Ovary (tissue), 9 donors: Measurements from ENCODE around the gene TRAPPC2. TPM values are rescaled to one million over a fixed set of nuclear protein-coding genes. Genes with fewer than 3 reads are reported as not detected.

Source experiments
- DNase-seq, 5 donors: peaks; one replicate each; pipeline ENCODE4 v3.0.0-alpha.2; 2019 to 2020
- H3K27ac ChIP-seq, 2 donors: fragments of 200-600 bp; one replicate each; pipeline versions ENCODE4 v1.5.1 to v1.8.0; 2019 to 2022
- H3K27me3 ChIP-seq: fragments of 200-600 bp; one replicate; pipeline ENCODE4 v1.8.0; 2022
- H3K36me3 ChIP-seq: fragments of 200-600 bp; sonication (generic); one replicate; pipeline ENCODE4 v1.5.1; 2019
- H3K4me1 ChIP-seq: one replicate; pipeline ENCODE4 v1.8.1; 2013; ENCODE audit warnings: mild to moderate bottlenecking, moderate library complexity; ENCODE audit not compliant: insufficient read depth
- H3K4me3 ChIP-seq: fragments of 200-600 bp; sonication (generic); one replicate; pipeline ENCODE4 v1.5.1; 2017
- H3K9me3 ChIP-seq, 2 donors: fragments of 200-600 bp in 1 of 2; sonication (generic) in 1 of 2; one replicate each; pipeline versions ENCODE4 v1.5.1 to v1.8.1; 2013 to 2019; ENCODE audit warnings: mild to moderate bottlenecking in 1 of 2, moderate library complexity in 1 of 2
- EP300 ChIP-seq: sonication (generic); formaldehyde crosslinking; IDR thresholded peaks from one replicate; pipeline ENCODE4 v1.6.1; 2017; ENCODE audit warnings: antibody characterized with exemption
- POLR2A ChIP-seq: fragments of 450-650 bp; IDR thresholded peaks from one replicate; pipeline ENCODE4 v1.6.1; 2017; ENCODE audit warnings: antibody characterized with exemption, mild to moderate bottlenecking, moderate library complexity
- WGBS, 3 donors: extraction: QIAGEN DNeasy Blood & Tissue Kit in 1 of 3; methylation state at CpG; one replicate each; pipeline versions ENCODE4 v1.1.5 to v1.1.7; 2013 to 2017; 5-methylcytosine and 5-hydroxymethylcytosine counted together
- intact Hi-C, 4 donors: fragments of 100-400 bp; cut with DNase I; formaldehyde crosslinking; loops; one replicate each; pipeline versions ENCODE4 v1.11.0 to v1.15.1; 2022 to 2023
- polyA plus RNA-seq, 2 donors: library from polyadenylated mRNA; stranded (reverse); fragments of 200-250 nt in 1 of 2; fragments of 350-450 nt in 1 of 2; fragmentation: Illumina TruSeq in 1 of 2; extraction: RNeasy Lipid Tissue Mini Kit (QIAGEN cat#74804) in 1 of 2; gene quantifications; one replicate each; pipeline ENCODE4 v1.2.3, GENCODE V29; 2013 to 2014
- total RNA-seq, 7 donors: library from RNA; depleted of rRNA in 2 of 7; stranded (reverse); fragments of >200 nt in 2 of 7; fragmentation: NEBNext Ultra II Directional in 3 of 7; extraction: Animal tissue kit (Norgen Biotek cat#: 25700) in 3 of 7; gene quantifications; one replicate each; pipeline versions ENCODE4 v1.1.0 to v1.2.4, GENCODE V29; 2016 to 2023
- TF ChIP-seq, protein P1 (sequence below), 3 donors: fragments of 450-650 bp in 2 of 3; fragments of 200-600 bp in 1 of 3; IDR thresholded peaks; one replicate each; pipeline versions ENCODE4 v1.5.1 to v1.8.0; 2016 to 2022; ENCODE audit warnings: antibody characterized with exemption in 3 of 3, mild to moderate bottlenecking in 1 of 3
- donor health status: DM: no; HTN: no; CAD: no; lungs with moderate emphysema.
- donor health status: DM: no; HTN: no; CAD: no.
- donor health status: Bipolar disorder and iron deficiency.
- donor health status: DM: yes; HTN: yes; CAD: no.
- donor health status: DM: no; HTN: no; CAD: no.
- donor health status: DM: yes; HTN: yes; CAD: no.

Gene TRAPPC2
- total and polyA plus RNA-seq, 9 donors, result 10.7 to 26.5 (median 20.9) TPM

DNA sequence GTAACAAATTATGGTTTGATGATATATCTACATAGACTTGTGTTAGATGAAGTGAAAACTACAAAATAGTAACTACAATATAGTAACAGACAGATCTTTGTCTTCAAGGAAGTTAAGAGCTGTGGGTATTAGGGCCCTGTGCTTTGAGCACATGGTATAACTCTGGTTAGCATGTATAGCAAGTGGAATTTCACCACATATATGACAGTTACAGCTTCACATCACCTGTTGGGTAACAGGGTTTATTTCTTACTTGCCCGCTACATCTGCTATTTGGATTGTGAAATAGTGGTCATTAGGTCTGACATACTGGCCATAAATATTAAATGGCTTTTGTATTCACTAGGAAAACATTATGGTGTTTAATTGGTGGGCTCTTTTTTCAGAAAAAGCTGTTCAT, 20.3 kb upstream of the TRAPPC2 start:
- H3K9me3 ChIP-seq, result no peaks in the 10 kb centered on the region
- no peaks in the 10 kb centered on the region for H3K4me1 ChIP-seq
- no peak overlapping the region for H3K27ac ChIP-seq
- H3K4me3 ChIP-seq, result no peak overlapping the region
- DNase-seq, result no peak
- TF ChIP-seq, protein P1, sequence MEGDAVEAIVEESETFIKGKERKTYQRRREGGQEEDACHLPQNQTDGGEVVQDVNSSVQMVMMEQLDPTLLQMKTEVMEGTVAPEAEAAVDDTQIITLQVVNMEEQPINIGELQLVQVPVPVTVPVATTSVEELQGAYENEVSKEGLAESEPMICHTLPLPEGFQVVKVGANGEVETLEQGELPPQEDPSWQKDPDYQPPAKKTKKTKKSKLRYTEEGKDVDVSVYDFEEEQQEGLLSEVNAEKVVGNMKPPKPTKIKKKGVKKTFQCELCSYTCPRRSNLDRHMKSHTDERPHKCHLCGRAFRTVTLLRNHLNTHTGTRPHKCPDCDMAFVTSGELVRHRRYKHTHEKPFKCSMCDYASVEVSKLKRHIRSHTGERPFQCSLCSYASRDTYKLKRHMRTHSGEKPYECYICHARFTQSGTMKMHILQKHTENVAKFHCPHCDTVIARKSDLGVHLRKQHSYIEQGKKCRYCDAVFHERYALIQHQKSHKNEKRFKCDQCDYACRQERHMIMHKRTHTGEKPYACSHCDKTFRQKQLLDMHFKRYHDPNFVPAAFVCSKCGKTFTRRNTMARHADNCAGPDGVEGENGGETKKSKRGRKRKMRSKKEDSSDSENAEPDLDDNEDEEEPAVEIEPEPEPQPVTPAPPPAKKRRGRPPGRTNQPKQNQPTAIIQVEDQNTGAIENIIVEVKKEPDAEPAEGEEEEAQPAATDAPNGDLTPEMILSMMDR (IDR thresholded peaks at IDR 0.05), result no peak
- TF ChIP-seq POLR2A, result no peak
- TF ChIP-seq EP300, result no peak
- WGBS, 3 donors, result 94 to 100% (median 95%) methylated on average over 1 of the region's 1 CpG
- intact Hi-C loops, result loop anchor here in 2 of 4 donors (10.0 kb wide), 2 partner anchors 260 to 270 kb away; partner anchors contain the start of gene GEMIN8 (in 1 of the 2)
- no peaks in the 10 kb centered on the region for H3K27me3 ChIP-seq
- no peaks in the 10 kb centered on the region for H3K36me3 ChIP-seq

DNA sequence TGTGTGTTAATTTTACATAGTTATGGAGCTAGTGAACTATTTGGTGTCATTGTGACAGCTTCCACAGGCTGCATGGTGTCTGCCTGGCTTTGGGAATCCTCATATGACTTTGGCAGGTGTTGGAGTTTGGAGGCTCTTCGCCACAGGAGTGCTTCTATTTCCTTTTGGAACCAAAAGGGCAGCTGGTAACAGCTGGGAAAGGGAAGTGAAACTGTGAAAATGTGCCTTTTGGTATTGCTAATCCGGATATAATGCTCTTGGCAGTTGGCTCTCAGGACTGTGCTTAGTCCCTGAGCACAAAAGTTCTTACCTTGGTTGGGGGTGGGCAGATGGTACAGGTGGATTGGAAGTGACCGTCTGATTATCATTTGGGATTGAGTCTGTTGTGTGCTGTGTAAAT, 18.2 kb upstream of the TRAPPC2 start:
- DNase-seq, result no peak
- TF ChIP-seq POLR2A (no peak), EP300 (no peak)
- TF ChIP-seq, protein P1 (IDR thresholded peaks at IDR 0.05), result no peak
- H3K4me3 ChIP-seq, result no peak overlapping the region
- intact Hi-C loops, result loop anchor here in 2 of 4 donors (10.0 kb wide), 2 partner anchors 262 to 272 kb away; partner anchors contain the start of gene GEMIN8 (in 1 of the 2)
- H3K36me3 ChIP-seq, result no peaks in the 10 kb centered on the region
- H3K27ac ChIP-seq, result no peak overlapping the region
- 66 to 78% (median 67%) methylated on average over 3 of the region's 3 CpGs for WGBS, 3 donors
- H3K4me1 ChIP-seq, result no peaks in the 10 kb centered on the region
- H3K27me3 ChIP-seq, result no peaks in the 10 kb centered on the region
- no peaks in the 10 kb centered on the region for H3K9me3 ChIP-seq

DNA sequence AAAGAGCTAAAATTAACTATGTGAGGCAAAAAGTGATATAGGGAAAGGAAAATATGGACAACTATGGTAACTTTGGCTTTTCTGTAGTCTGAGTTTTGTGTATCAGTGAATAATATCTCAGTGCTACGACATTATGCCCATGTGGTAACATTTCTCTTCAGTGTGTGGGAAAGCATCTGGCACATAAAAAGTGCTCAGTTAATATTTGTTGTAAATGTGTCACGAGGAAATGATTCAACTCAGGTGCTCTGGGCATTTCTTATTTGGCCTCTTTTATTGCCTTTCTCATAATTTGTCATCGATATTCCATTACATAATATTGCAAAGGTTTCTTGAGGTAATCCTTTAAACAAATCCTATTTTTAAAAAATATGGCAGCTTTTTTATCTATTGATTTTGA, 17.7 kb upstream of the TRAPPC2 start:
- 87 to 92% (median 90%) methylated on average over 3 of the region's 3 CpGs for WGBS, 3 donors
- no peaks in the 10 kb centered on the region for H3K27me3 ChIP-seq
- H3K36me3 ChIP-seq, result no peaks in the 10 kb centered on the region
- intact Hi-C loops, result loop anchor here in 2 of 4 donors (10.0 kb wide), 2 partner anchors 263 to 273 kb away; partner anchors contain the start of gene GEMIN8 (in 1 of the 2)
- no peak overlapping the region for H3K4me3 ChIP-seq
- no peak for DNase-seq
- H3K9me3 ChIP-seq, result no peaks in the 10 kb centered on the region
- H3K4me1 ChIP-seq, result no peaks in the 10 kb centered on the region
- no peak for TF ChIP-seq POLR2A
- TF ChIP-seq, protein P1 (IDR thresholded peaks at IDR 0.05), result no peak
- TF ChIP-seq EP300, result no peak
- no peak overlapping the region for H3K27ac ChIP-seq

DNA sequence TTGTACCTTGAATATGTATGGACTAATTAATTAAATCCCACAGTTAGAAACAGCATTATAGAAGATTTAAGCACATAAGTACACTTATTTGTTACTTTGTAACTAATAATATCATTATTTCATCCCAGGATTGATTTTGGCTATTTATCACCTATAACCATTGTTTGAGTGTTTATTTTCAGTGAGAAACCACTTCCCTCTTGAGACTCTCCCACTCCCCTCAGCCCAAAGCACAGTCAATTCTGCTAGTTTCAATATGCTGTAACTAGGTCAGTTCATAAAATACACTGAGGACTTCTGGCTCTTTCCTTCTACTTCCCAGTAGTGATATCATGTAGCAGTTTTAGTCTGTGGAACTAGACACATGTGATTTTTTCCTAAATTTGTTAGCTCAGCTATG, 16.4 kb upstream of the TRAPPC2 start:
- Histone ChIP-seq H3K27ac (no peak overlapping the region), H3K4me3 (no peak overlapping the region), H3K36me3 (no peaks in the 10 kb centered on the region), H3K4me1 (no peaks in the 10 kb centered on the region), H3K9me3 (no peaks in the 10 kb centered on the region), H3K27me3 (no peaks in the 10 kb centered on the region)
- DNase-seq, result no peak
- intact Hi-C loops, result loop anchor here in 2 of 4 donors (10.0 kb wide), 2 partner anchors 264 to 274 kb away; partner anchors contain the start of gene GEMIN8 (in 1 of the 2)
- TF ChIP-seq, protein P1 (IDR thresholded peaks at IDR 0.05), result no peak
- no peak for TF ChIP-seq EP300
- TF ChIP-seq POLR2A, result no peak
